RWPE2 (cell line): ENCODE data around the gene TPH1.
A peak's percentile ranks its signal among the peaks of the same experiment; 100 is the strongest.

ENCODE experiments used
- ATAC-seq: fragments of 200-7000 bp; cut with Tn5 transposase; 3 replicates; pipeline ENCODE4 v1.9.1; 2021; ENCODE audit warnings: low read depth
- DNase-seq: peaks from one replicate; pipeline ENCODE4 v3.0.0-alpha.2; 2020; ENCODE audit warnings: low spot score
- H3K27ac ChIP-seq: fragments of 450-650 bp; 2 replicates; pipeline ENCODE4 v1.5.1; 2017; ENCODE audit warnings: mild to moderate bottlenecking; ENCODE audit not compliant: poor library complexity, severe bottlenecking
- H3K27me3 ChIP-seq: fragments of 250-450 bp; sonication (Bioruptor Pico); 2 replicates; pipeline ENCODE4 v1.5.1; 2021; ENCODE audit warnings: mild to moderate bottlenecking, moderate library complexity; ENCODE audit not compliant: insufficient read depth, poor library complexity, severe bottlenecking
- H3K36me3 ChIP-seq: fragments of 250-450 bp; sonication (Bioruptor Pico); 2 replicates; pipeline ENCODE4 v1.5.1; 2020; ENCODE audit warnings: low read depth, mild to moderate bottlenecking, moderate library complexity
- H3K4me1 ChIP-seq: fragments of 250-450 bp; sonication (Bioruptor Pico); 2 replicates; pipeline ENCODE4 v1.5.1; 2021; ENCODE audit warnings: mild to moderate bottlenecking, moderate library complexity; ENCODE audit not compliant: insufficient read depth, poor library complexity, severe bottlenecking
- H3K4me3 ChIP-seq: fragments of 250-450 bp; sonication (Bioruptor Pico); 2 replicates; pipeline ENCODE4 v1.5.1; 2021; ENCODE audit warnings: mild to moderate bottlenecking, moderate library complexity; ENCODE audit not compliant: severe bottlenecking
- H3K9me3 ChIP-seq: fragments of 250-450 bp; sonication (Bioruptor Pico); 2 replicates; pipeline ENCODE4 v1.5.1; 2021; ENCODE audit warnings: mild to moderate bottlenecking, moderate library complexity; ENCODE audit not compliant: severe bottlenecking
- CTCF ChIP-seq: fragments of 450-650 bp; IDR thresholded peaks from one replicate; pipeline ENCODE4 v1.5.1; 2017; ENCODE audit warnings: mild to moderate bottlenecking, moderate library complexity; ENCODE audit not compliant: poor library complexity, severe bottlenecking

Gene TPH1

DNA sequence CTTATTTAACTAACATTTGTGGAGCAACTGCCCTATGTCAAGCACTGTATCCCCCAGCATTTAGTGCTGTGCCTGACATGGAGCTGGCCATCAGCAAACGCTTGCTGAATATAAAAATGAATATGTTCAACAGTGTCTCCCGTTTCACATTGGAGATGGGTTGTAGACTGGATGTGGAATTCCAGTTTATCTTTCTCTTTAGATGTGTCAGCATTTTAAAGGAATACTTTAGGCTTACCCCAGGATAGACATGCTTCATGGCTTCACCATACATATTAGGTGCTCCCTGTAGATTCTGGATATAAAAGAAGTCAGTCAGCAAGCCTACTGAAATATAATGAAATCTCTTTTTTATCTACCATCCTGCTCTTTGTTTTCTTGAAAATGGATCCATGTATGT, 21.3 kb upstream of the TPH1 start:
- DNase-seq: no peak
- H3K4me3 ChIP-seq: no peak overlapping the region
- no peaks in the 10 kb centered on the region for H3K27me3 ChIP-seq
- H3K9me3 ChIP-seq: no peaks in the 10 kb centered on the region
- no peak overlapping the region for H3K27ac ChIP-seq
- ATAC-seq: no peak
- no peaks in the 10 kb centered on the region for H3K4me1 ChIP-seq
- no peak for TF ChIP-seq CTCF
- H3K36me3 ChIP-seq: no peaks in the 10 kb centered on the region

- ATAC-seq: no peak
- no peak overlapping the region for H3K4me3 ChIP-seq
- H3K27ac ChIP-seq: no peak overlapping the region
- no peak for TF ChIP-seq CTCF
- H3K4me1 ChIP-seq: no peaks in the 10 kb centered on the region
- H3K36me3 ChIP-seq: no peaks in the 10 kb centered on the region
- no peaks in the 10 kb centered on the region for H3K27me3 ChIP-seq
- no peaks in the 10 kb centered on the region for H3K9me3 ChIP-seq
- DNase-seq: no peak
Measured at GRCh38 chr11:18066626-18067025, 20.6 kb upstream of the TPH1 start.

- Histone ChIP-seq H3K4me1 (no peaks in the 10 kb centered on the region), H3K36me3 (no peaks in the 10 kb centered on the region), H3K9me3 (no peaks in the 10 kb centered on the region), H3K27ac (no peak overlapping the region), H3K4me3 (no peak overlapping the region), H3K27me3 (no peaks in the 10 kb centered on the region)
- TF ChIP-seq CTCF: no peak
- peak; percentile 35; the same call in 1 of the 3 replicates for ATAC-seq
- DNase-seq: no peak
Measured at GRCh38 chr11:18065572-18065971, 19.5 kb upstream of the TPH1 start.

DNA sequence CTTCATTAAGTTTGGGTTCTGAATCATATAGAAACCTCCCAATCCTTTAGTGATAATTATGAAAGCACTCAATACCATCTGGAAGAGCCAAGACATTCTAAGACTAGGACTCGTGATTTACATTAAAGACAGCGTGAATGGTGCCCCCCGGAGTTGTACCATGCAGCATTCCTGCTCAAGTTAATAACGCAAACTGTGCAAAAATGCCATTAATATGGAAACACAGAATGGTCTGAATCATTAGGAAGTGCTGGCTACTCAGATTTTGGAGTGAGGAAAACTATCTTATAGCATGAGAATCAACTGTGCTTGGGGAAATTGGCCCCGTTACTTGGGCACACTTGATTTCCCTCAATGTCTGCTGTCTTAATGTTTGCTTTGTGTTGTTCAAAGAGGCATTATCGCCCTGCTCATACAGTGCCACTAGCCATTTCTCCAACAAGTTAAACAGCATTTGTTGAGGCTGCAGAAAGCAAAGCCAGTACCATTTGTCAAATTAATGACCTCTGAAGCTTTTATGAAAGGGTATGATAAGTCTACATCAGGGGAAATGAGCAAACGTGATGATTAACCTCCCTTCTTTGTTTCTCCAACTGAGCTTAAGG, 18.5 kb upstream of the TPH1 start:
- H3K27ac ChIP-seq: no peak overlapping the region
- DNase-seq (no peak), ATAC-seq (no peak)
- no peaks in the 10 kb centered on the region for H3K36me3 ChIP-seq
- H3K4me1 ChIP-seq: no peaks in the 10 kb centered on the region
- H3K4me3 ChIP-seq: no peak overlapping the region
- no peak for TF ChIP-seq CTCF
- no peaks in the 10 kb centered on the region for H3K27me3 ChIP-seq
- H3K9me3 ChIP-seq: no peaks in the 10 kb centered on the region

DNA sequence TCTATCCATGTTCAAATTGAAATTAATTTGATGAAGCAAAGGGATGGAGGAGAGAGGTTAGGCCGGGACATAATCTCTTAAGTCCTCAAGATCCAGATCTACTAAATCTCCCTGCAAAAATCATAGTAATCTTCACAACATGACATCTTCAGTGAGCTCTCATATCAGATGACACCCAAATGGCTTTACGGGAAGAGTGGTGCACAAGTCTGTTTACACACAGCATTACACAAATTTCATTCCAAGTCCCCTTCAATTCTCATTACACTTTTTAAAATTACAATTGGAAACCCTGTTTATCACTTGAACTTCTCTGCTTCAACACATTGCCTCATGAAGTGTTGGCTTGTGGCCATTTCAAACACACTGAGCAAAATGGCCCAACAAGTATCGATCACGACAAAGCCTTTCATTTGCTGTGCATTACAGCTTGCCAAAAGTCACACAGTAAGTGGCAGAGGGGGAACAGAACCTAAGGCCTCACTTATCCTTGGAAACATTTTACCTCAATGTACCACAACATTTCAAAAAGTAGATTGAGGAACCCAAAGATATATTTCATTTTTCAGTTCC, 17.9 kb upstream of the TPH1 start:
- Histone ChIP-seq H3K27me3 (no peaks in the 10 kb centered on the region), H3K4me1 (no peaks in the 10 kb centered on the region), H3K27ac (no peak overlapping the region), H3K36me3 (no peaks in the 10 kb centered on the region), H3K9me3 (no peaks in the 10 kb centered on the region), H3K4me3 (no peak overlapping the region)
- no peak for ATAC-seq
- TF ChIP-seq CTCF: no peak
- no peak for DNase-seq
